Activated naive CD4-positive, alpha-beta T cell (primary cell): ENCODE results near the gene KCNQ5.

Experiments
- DNase-seq, 4 experiments: peaks; one replicate each; lab custom pipeline; 2025; lab: John Stamatoyannopoulos, UW

KCNQ5 gene

GRCh38 chr6:72639920-72640614, 18.2 kb downstream of the KCNQ5 start:
- DNase-seq: no peak

- no peak for DNase-seq
Observed at GRCh38 chr6:72640615-72640930, 18.7 kb downstream of the KCNQ5 start.

GRCh38 chr6:72642435-72642834, 20.6 kb downstream of the KCNQ5 start:
- DNase-seq: no peak

- no peak for DNase-seq
Observed at GRCh38 chr6:72643214-72643613, 21.4 kb downstream of the KCNQ5 start.

- no peak for DNase-seq
Observed at GRCh38 chr6:72646604-72647485, 25.0 kb downstream of the KCNQ5 start.

- DNase-seq: no peak
Observed at GRCh38 chr6:72647489-72647888, 25.6 kb downstream of the KCNQ5 start.

- DNase-seq: no peak
Observed at GRCh38 chr6:72649032-72649984, 27.4 kb downstream of the KCNQ5 start.

GRCh38 chr6:72650081-72650745, 28.3 kb downstream of the KCNQ5 start:
- DNase-seq: no peak

GRCh38 chr6:72651174-72651573, 29.3 kb downstream of the KCNQ5 start:
- no peak for DNase-seq

- no peak for DNase-seq
Observed at GRCh38 chr6:72651967-72652956, 30.4 kb downstream of the KCNQ5 start.

- no peak for DNase-seq
Observed at GRCh38 chr6:72653026-72653425, 31.2 kb downstream of the KCNQ5 start.

GRCh38 chr6:72654071-72654621, 32.3 kb downstream of the KCNQ5 start:
- no peak for DNase-seq

GRCh38 chr6:72657407-72658197, 35.7 kb downstream of the KCNQ5 start:
- no peak for DNase-seq

- DNase-seq: no peak
Observed at GRCh38 chr6:72659754-72660153, 37.9 kb downstream of the KCNQ5 start.

GRCh38 chr6:72661411-72661810, 39.5 kb downstream of the KCNQ5 start:
- no peak for DNase-seq

- DNase-seq: no peak
Observed at GRCh38 chr6:72665599-72665998, 43.7 kb downstream of the KCNQ5 start.

- DNase-seq: no peak
Observed at GRCh38 chr6:72669324-72669723, 47.5 kb downstream of the KCNQ5 start.

GRCh38 chr6:72672906-72673305, 51.0 kb downstream of the KCNQ5 start:
- no peak for DNase-seq

- DNase-seq: no peak
Observed at GRCh38 chr6:72674842-72675241, 53.0 kb downstream of the KCNQ5 start.
